ENCODE results near the gene CUBN. TPM values are rescaled to one million over a fixed set of nuclear protein-coding genes. Genes with fewer than 3 reads are reported as not detected.

The CUBN gene
- total RNA-seq, 2 donors from 2014 or later = 0.65 to 0.76 TPM

GRCh38 chr10:16896993-16897392 is 232.6 kb downstream of the CUBN start:
- Mint-ChIP-seq H3K4me3 (no peak overlapping the region), H3K36me3 (ENCODE audit: insufficient read depth in 2 of 2) (no peaks in the 10 kb centered on the region)
- no peak for ATAC-seq (replicated peaks in 1 of 2)

GRCh38 chr10:16894821-16895220 is 234.8 kb downstream of the CUBN start:
- DNase-seq = no peak
- no peak overlapping the region for H3K4me3 Mint-ChIP-seq

More at GRCh38 chr10:16896993-16897392, 232.6 kb downstream of the CUBN start:
- Mint-ChIP-seq H3K9me3 (peaks cover 0 to 2% of the 10 kb centered on the region in 2 donors), H3K4me1 (ENCODE audit: low read depth) (peaks cover 6% of the 10 kb centered on the region), H3K27me3 (ENCODE audit: low read depth) (no peaks in the 10 kb centered on the region), H3K27ac (no peak overlapping the region)
- no peak for DNase-seq

GRCh38 chr10:16893664-16894063 is 235.9 kb downstream of the CUBN start:
- H3K27me3 Mint-ChIP-seq (ENCODE audit: low read depth) = no peaks in the 10 kb centered on the region
- H3K27ac Mint-ChIP-seq = peak overlapping the region; percentile 28
- no peak for ATAC-seq (replicated peaks in 1 of 2)
- H3K4me3 Mint-ChIP-seq = no peak overlapping the region
- H3K36me3 Mint-ChIP-seq (ENCODE audit: insufficient read depth in 2 of 2) = no peaks in the 10 kb centered on the region
- H3K9me3 Mint-ChIP-seq = peaks cover 0 to 2% of the 10 kb centered on the region in 2 donors
- no peak for DNase-seq
- peaks cover 14% of the 10 kb centered on the region for H3K4me1 Mint-ChIP-seq (ENCODE audit: low read depth)

More at GRCh38 chr10:16894821-16895220, 234.8 kb downstream of the CUBN start:
- Mint-ChIP-seq H3K27me3 (ENCODE audit: low read depth) (no peaks in the 10 kb centered on the region), H3K9me3 (peaks cover 0 to 2% of the 10 kb centered on the region in 2 donors), H3K27ac (no peak overlapping the region), H3K4me1 (ENCODE audit: low read depth) (peaks cover 14% of the 10 kb centered on the region), H3K36me3 (ENCODE audit: insufficient read depth in 2 of 2) (no peaks in the 10 kb centered on the region)
- no peak for ATAC-seq (replicated peaks in 1 of 2)

- Mint-ChIP-seq H3K27ac (peak overlapping the region; percentile 31), H3K4me3 (peak overlapping the region; percentile 67 to 85), H3K36me3 (ENCODE audit: insufficient read depth in 2 of 2) (no peaks in the 10 kb centered on the region), H3K27me3 (ENCODE audit: low read depth) (no peaks in the 10 kb centered on the region), H3K4me1 (ENCODE audit: low read depth) (peaks cover 14% of the 10 kb centered on the region), H3K9me3 (peaks cover 0 to 1% of the 10 kb centered on the region in 2 donors)
- ATAC-seq (replicated peaks in 1 of 2) = peak; percentile 86 to 87
- peak; percentile 43 to 48 for DNase-seq
These were observed 238.0 kb downstream of the CUBN start for GRCh38 chr10:16891375-16892313.

GRCh38 chr10:16890691-16891090 is 238.9 kb downstream of the CUBN start:
- Mint-ChIP-seq H3K4me3 (peak overlapping the region in 1 of 2 donors; percentile 67), H3K27me3 (ENCODE audit: low read depth) (no peaks in the 10 kb centered on the region), H3K36me3 (ENCODE audit: insufficient read depth in 2 of 2) (no peaks in the 10 kb centered on the region), H3K27ac (no peak overlapping the region), H3K9me3 (no peaks in the 10 kb centered on the region), H3K4me1 (ENCODE audit: low read depth) (peaks cover 14% of the 10 kb centered on the region)
- no peak for DNase-seq
- no peak for ATAC-seq (replicated peaks in 1 of 2)

GRCh38 chr10:16887565-16887964 is 242.0 kb downstream of the CUBN start:
- peaks cover 10% of the 10 kb centered on the region for H3K4me1 Mint-ChIP-seq (ENCODE audit: low read depth)
- DNase-seq (no peak), ATAC-seq (replicated peaks in 1 of 2) (no peak)
- H3K27ac Mint-ChIP-seq = no peak overlapping the region
- no peaks in the 10 kb centered on the region for H3K9me3 Mint-ChIP-seq
- no peaks in the 10 kb centered on the region for H3K27me3 Mint-ChIP-seq (ENCODE audit: low read depth)
- H3K36me3 Mint-ChIP-seq (ENCODE audit: insufficient read depth in 2 of 2) = no peaks in the 10 kb centered on the region
- no peak overlapping the region for H3K4me3 Mint-ChIP-seq

- no peak overlapping the region for H3K27ac Mint-ChIP-seq
- no peak overlapping the region for H3K4me3 Mint-ChIP-seq
- H3K9me3 Mint-ChIP-seq = no peaks in the 10 kb centered on the region
- no peaks in the 10 kb centered on the region for H3K36me3 Mint-ChIP-seq (ENCODE audit: insufficient read depth in 2 of 2)
- no peak for DNase-seq
- H3K4me1 Mint-ChIP-seq (ENCODE audit: low read depth) = peaks cover 1% of the 10 kb centered on the region
- H3K27me3 Mint-ChIP-seq (ENCODE audit: low read depth) = no peaks in the 10 kb centered on the region
- ATAC-seq (replicated peaks in 1 of 2) = no peak
These were observed 243.6 kb downstream of the CUBN start for GRCh38 chr10:16886031-16886430.

GRCh38 chr10:16884497-16884896 is 245.1 kb downstream of the CUBN start:
- no peaks in the 10 kb centered on the region for H3K27me3 Mint-ChIP-seq (ENCODE audit: low read depth)
- H3K36me3 Mint-ChIP-seq (ENCODE audit: insufficient read depth in 2 of 2) = no peaks in the 10 kb centered on the region
- ATAC-seq (replicated peaks in 1 of 2) (no peak), DNase-seq (no peak)
- H3K9me3 Mint-ChIP-seq = peaks cover 0 to 1% of the 10 kb centered on the region in 2 donors
- H3K4me1 Mint-ChIP-seq (ENCODE audit: low read depth) = no peaks in the 10 kb centered on the region
- no peak overlapping the region for H3K4me3 Mint-ChIP-seq
- no peak overlapping the region for H3K27ac Mint-ChIP-seq

- no peak for ATAC-seq (replicated peaks in 1 of 2)
- Mint-ChIP-seq H3K9me3 (peaks cover 0 to 1% of the 10 kb centered on the region in 2 donors), H3K27me3 (ENCODE audit: low read depth) (no peaks in the 10 kb centered on the region), H3K36me3 (ENCODE audit: insufficient read depth in 2 of 2) (no peaks in the 10 kb centered on the region), H3K4me1 (ENCODE audit: low read depth) (no peaks in the 10 kb centered on the region), H3K4me3 (no peak overlapping the region), H3K27ac (no peak overlapping the region)
- no peak for DNase-seq
These were observed 246.5 kb downstream of the CUBN start for GRCh38 chr10:16883084-16883483.

- no peak for ATAC-seq (replicated peaks in 1 of 2)
- Mint-ChIP-seq H3K27me3 (ENCODE audit: low read depth) (no peaks in the 10 kb centered on the region), H3K9me3 (no peaks in the 10 kb centered on the region), H3K4me3 (no peak overlapping the region), H3K36me3 (ENCODE audit: insufficient read depth in 2 of 2) (no peaks in the 10 kb centered on the region), H3K27ac (no peak overlapping the region), H3K4me1 (ENCODE audit: low read depth) (peaks cover 4% of the 10 kb centered on the region)
- DNase-seq = no peak
These were observed 259.3 kb downstream of the CUBN start for GRCh38 chr10:16870331-16870730.

- Mint-ChIP-seq H3K27me3 (ENCODE audit: low read depth) (no peaks in the 10 kb centered on the region), H3K27ac (no peak overlapping the region), H3K4me3 (no peak overlapping the region), H3K36me3 (ENCODE audit: insufficient read depth in 2 of 2) (no peaks in the 10 kb centered on the region), H3K4me1 (ENCODE audit: low read depth) (peaks cover 4% of the 10 kb centered on the region), H3K9me3 (no peaks in the 10 kb centered on the region)
- DNase-seq (no peak), ATAC-seq (replicated peaks in 1 of 2) (no peak)
These were observed 261.6 kb downstream of the CUBN start for GRCh38 chr10:16867990-16868389.

GRCh38 chr10:16867556-16867955 is 262.1 kb downstream of the CUBN start:
- H3K27me3 Mint-ChIP-seq (ENCODE audit: low read depth) = no peaks in the 10 kb centered on the region
- no peaks in the 10 kb centered on the region for H3K9me3 Mint-ChIP-seq
- no peak for ATAC-seq (replicated peaks in 1 of 2)
- no peak for DNase-seq
- no peak overlapping the region for H3K27ac Mint-ChIP-seq
- peaks cover 2% of the 10 kb centered on the region for H3K4me1 Mint-ChIP-seq (ENCODE audit: low read depth)
- H3K36me3 Mint-ChIP-seq (ENCODE audit: insufficient read depth in 2 of 2) = no peaks in the 10 kb centered on the region
- H3K4me3 Mint-ChIP-seq = no peak overlapping the region

GRCh38 chr10:16866541-16867275 is 262.9 kb downstream of the CUBN start:
- no peak overlapping the region for H3K27ac Mint-ChIP-seq
- no peak for ATAC-seq (replicated peaks in 1 of 2)
- DNase-seq = no peak
- no peak overlapping the region for H3K4me3 Mint-ChIP-seq
- H3K4me1 Mint-ChIP-seq (ENCODE audit: low read depth) = no peaks in the 10 kb centered on the region
- H3K27me3 Mint-ChIP-seq (ENCODE audit: low read depth) = no peaks in the 10 kb centered on the region
- H3K36me3 Mint-ChIP-seq (ENCODE audit: insufficient read depth in 2 of 2) = no peaks in the 10 kb centered on the region
- H3K9me3 Mint-ChIP-seq = no peaks in the 10 kb centered on the region

Measured in activated T-cell treated with anti-CD3 and anti-CD28 coated beads, Interleukin-2, amount 50 U/mL, for 72 hours (primary cell).